Transverse colon (tissue), 4 donors: Measurements from ENCODE around the gene USP6NL. TPM values are rescaled to one million over a fixed set of nuclear protein-coding genes. Genes with fewer than 3 reads are reported as not detected.

Experiments used
- DNase-seq: peaks from one replicate; pipeline ENCODE4 v3.0.0-alpha.2; 2019
- H3K27ac ChIP-seq, 4 donors: fragments of 200-600 bp; sonication (generic); 2 replicates each; pipeline ENCODE4 v1.5.1; 2016 to 2018; ENCODE audit warnings: inconsistent platforms in 4 of 4
- H3K27me3 ChIP-seq: fragments of 200-600 bp; sonication (generic); 2 replicates; pipeline ENCODE4 v1.5.1; 2017; ENCODE audit warnings: inconsistent platforms
- H3K36me3 ChIP-seq, 4 donors: fragments of 200-600 bp; sonication (generic); 2 replicates each; pipeline ENCODE4 v1.5.1; 2017 to 2019; ENCODE audit warnings: inconsistent platforms in 4 of 4
- H3K4me1 ChIP-seq, 4 donors: fragments of 200-600 bp; sonication (generic); 2 replicates each; pipeline ENCODE4 v1.5.1; 2017 to 2020; ENCODE audit warnings: inconsistent platforms in 4 of 4
- H3K4me3 ChIP-seq, 4 donors: fragments of 200-600 bp; sonication (generic); 1 replicate in 1 of 4; 2 replicates in 3 of 4; pipeline versions ENCODE4 v1.5.1 to v1.6.1; 2017 to 2019; ENCODE audit warnings: inconsistent platforms in 4 of 4
- H3K9me3 ChIP-seq, 2 donors: fragments of 200-600 bp; sonication (generic); 2 replicates each; pipeline ENCODE4 v1.5.1; 2017 to 2019; ENCODE audit warnings: inconsistent platforms in 2 of 2
- CTCF ChIP-seq, 5 experiments: fragments of 200-600 bp in 3 of 5; fragments of 450-650 bp in 2 of 5; sonication (generic) in 3 of 5; IDR thresholded peaks; 1 replicate in 2 of 5; 2 replicates in 3 of 5; pipeline ENCODE4 v1.5.1; 2016 to 2017; ENCODE audit warnings: antibody characterized with exemption in 5 of 5, inconsistent platforms in 3 of 5, mild to moderate bottlenecking in 2 of 5, moderate library complexity in 1 of 5
- EP300 ChIP-seq: sonication (generic); formaldehyde crosslinking; IDR thresholded peaks from one replicate; pipeline ENCODE4 v1.6.1; 2017; ENCODE audit warnings: antibody characterized with exemption, low read depth
- POLR2A ChIP-seq: fragments of 450-650 bp; IDR thresholded peaks from one replicate; pipeline ENCODE4 v1.6.1; 2016; ENCODE audit warnings: antibody characterized with exemption, mild to moderate bottlenecking, moderate library complexity
- POLR2AphosphoS5 ChIP-seq, 3 donors: sonication (generic); formaldehyde crosslinking; IDR thresholded peaks; one replicate each; pipeline ENCODE4 v1.6.1; 2016; ENCODE audit warnings: antibody characterized with exemption in 3 of 3
- WGBS, 2 donors: methylation state at CpG; one replicate each; pipeline ENCODE4 v1.1.5; 2018; ENCODE audit warnings: low coverage in 1 of 2; 5-methylcytosine and 5-hydroxymethylcytosine counted together
- in situ Hi-C, 4 donors: fragments of 200-750 bp; cut with MboI; loops; one replicate each; pipeline versions ENCODE4 v1.15.0 to v1.15.1; 2017; ENCODE audit warnings: low sequenced_read_pairs in 3 of 4, low pct_ligation_motif_present in 1 of 4, low pct_unique_long_range_greater_than_20kb in 1 of 4
- intact Hi-C: fragments of 100-400 bp; cut with DNase I; formaldehyde crosslinking; loops from one replicate; pipeline ENCODE4 v1.15.1; 2023; ENCODE audit warnings: low total_unique reads
- total RNA-seq, 4 donors: library from RNA; depleted of rRNA; stranded (reverse); fragments of >200 nt; gene quantifications; one replicate each; pipeline ENCODE4 v1.1.0, GENCODE V29; 2016

The USP6NL gene
- 10 to 100 TPM; 17.3 to 45.8 (median 26.6) TPM for total RNA-seq

DNA sequence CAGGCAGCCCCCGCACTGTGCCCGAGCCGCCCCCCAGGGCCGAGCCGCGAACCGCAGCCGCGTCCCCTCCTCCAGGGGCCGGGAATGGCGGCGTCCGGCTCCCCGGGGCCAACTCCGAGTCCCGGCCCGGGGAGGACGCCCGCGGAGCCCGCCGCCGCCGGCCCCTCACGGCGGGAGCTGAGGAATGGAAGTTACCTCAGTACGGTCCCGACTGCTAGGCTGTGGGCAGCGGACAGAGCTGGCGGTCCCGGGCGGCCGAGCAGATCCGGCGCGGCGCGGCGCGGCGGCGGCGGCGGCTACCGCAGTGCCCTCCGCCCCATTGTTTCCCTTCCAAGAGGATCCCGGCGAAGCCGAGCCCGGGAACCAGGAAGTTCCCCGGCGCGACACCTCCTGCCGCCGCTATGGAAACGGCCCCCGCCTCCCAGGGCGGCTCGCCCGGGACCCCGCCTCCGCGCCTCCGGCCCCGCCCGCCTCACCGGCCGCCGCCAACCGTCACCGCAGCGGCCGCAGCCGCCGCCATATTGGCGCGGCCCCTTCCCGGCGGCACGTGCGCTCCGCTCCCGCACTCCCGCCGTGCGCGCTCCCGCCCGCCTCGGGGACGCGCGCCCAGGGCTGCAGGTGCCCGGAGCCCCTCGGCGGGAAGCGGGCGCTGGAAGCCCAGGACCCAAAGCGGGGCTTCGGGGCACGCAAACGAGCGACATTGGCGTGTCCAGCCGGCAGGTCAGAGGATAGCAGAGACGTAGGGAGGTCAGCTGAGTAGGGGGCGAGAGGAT lies at the start of gene USP6NL:
Gene USP6NL, minus strand, starts transcription at position 403 of the 773 bp plus-strand sequence. CDS start 14,016 bp downstream, outside the sequence.
- Histone ChIP-seq H3K9me3 (no peaks in the 10 kb centered on the region), H3K4me3 (peak within 1 kb of the TSS; percentile 68 to 98 (median 87)), H3K4me1 (peaks cover 5 to 40% (median 23%) of the 10 kb centered on the region in 4 donors), H3K27ac (peak within 1 kb of the TSS; percentile 92 to 97 (median 96)), H3K36me3 (no peaks in the 10 kb centered on the region), H3K27me3 (no peaks in the 10 kb centered on the region)
- intact Hi-C loops, result no loop called here
- TF ChIP-seq CTCF (IDR thresholded peaks at IDR 0.05), result no peak
- TF ChIP-seq EP300, result no peak
- TF ChIP-seq POLR2AphosphoS5 (IDR thresholded peaks at IDR 0.05), result peak; percentile 70 to 84 (median 76)
- TF ChIP-seq POLR2A, result peak; percentile 72
- 0% methylated on average over 48 of the region's 107 CpGs; no CpG with 5 or more reads in 1 of the 2 donors for WGBS, 2 donors
- in situ Hi-C loops, result no loop called here
- peak; percentile 94 for DNase-seq

DNA sequence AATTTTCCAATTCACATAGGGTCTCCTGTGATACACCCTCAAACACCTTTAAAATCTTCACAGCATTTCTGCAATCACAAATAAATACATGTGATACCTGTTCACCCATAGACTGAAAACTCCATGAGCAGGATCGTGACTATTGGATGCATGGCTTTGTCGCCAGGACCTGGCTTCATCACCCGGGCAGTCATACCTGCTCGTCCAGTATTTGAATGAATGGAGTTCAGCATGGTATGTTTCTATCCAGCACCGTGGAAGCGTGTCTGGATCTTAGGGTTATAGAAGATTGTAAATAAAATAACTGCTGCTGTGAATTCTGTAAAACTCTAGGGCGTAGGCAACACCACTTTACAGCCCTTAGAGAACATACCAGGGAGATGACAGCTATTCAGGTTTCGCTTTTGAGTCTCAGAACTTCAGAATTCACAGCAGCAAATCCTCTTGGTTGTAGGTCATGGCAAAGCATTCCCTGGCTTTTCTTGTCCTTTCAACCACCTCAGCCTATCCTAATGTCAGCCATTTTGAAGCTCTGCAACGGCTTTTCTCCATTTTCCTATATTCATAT lies 47.4 kb upstream of the USP6NL start:
- H3K4me1 ChIP-seq, result no peaks in the 10 kb centered on the region
- intact Hi-C loops (no loop called here), in situ Hi-C loops (no loop called here)
- no peaks in the 10 kb centered on the region for H3K9me3 ChIP-seq
- no peak overlapping the region for H3K4me3 ChIP-seq
- WGBS, 2 donors, result 59 to 66% methylated on average over 5 to 9 of the region's 9 CpGs
- DNase-seq, result no peak
- H3K36me3 ChIP-seq, result no peaks in the 10 kb centered on the region
- no peak overlapping the region for H3K27ac ChIP-seq
- TF ChIP-seq POLR2AphosphoS5 (IDR thresholded peaks at IDR 0.05) (no peak), POLR2A (no peak), EP300 (no peak), CTCF (IDR thresholded peaks at IDR 0.05) (no peak)
- H3K27me3 ChIP-seq, result no peaks in the 10 kb centered on the region

- H3K27me3 ChIP-seq, result no peaks in the 10 kb centered on the region
- no peak overlapping the region for H3K27ac ChIP-seq
- no peak overlapping the region for H3K4me3 ChIP-seq
- H3K36me3 ChIP-seq, result no peaks in the 10 kb centered on the region
- H3K4me1 ChIP-seq, result no peaks in the 10 kb centered on the region
- in situ Hi-C loops, result no loop called here
- no peak for TF ChIP-seq EP300
- TF ChIP-seq POLR2AphosphoS5 (IDR thresholded peaks at IDR 0.05), result no peak
- 74 to 75% methylated on average over 2 of the region's 2 CpGs for WGBS, 2 donors
- H3K9me3 ChIP-seq, result no peaks in the 10 kb centered on the region
- intact Hi-C loops, result no loop called here
- DNase-seq, result no peak
Observed at GRCh38 chr10:11655836-11656235, 44.4 kb upstream of the USP6NL start.

GRCh38 chr10:11654659-11655058 lies 43.2 kb upstream of the USP6NL start:
- no peak overlapping the region for H3K4me3 ChIP-seq
- in situ Hi-C loops (no loop called here), intact Hi-C loops (no loop called here)
- TF ChIP-seq CTCF (IDR thresholded peaks at IDR 0.05), result no peak
- H3K27ac ChIP-seq, result no peak overlapping the region
- WGBS, 2 donors, result 79 to 93% methylated on average over 4 to 9 of the region's 9 CpGs
- DNase-seq, result no peak
- no peaks in the 10 kb centered on the region for H3K36me3 ChIP-seq
- H3K9me3 ChIP-seq, result no peaks in the 10 kb centered on the region
- no peaks in the 10 kb centered on the region for H3K4me1 ChIP-seq
- no peaks in the 10 kb centered on the region for H3K27me3 ChIP-seq
